ENCODE measurements around the gene SRPX2. TPM values are rescaled to one million over a fixed set of nuclear protein-coding genes. Genes with fewer than 3 reads are reported as not detected.

The SRPX2 gene
- total and polyA plus RNA-seq, 4 donors = 11.6 to 48.2 (median 28.6) TPM

DNA sequence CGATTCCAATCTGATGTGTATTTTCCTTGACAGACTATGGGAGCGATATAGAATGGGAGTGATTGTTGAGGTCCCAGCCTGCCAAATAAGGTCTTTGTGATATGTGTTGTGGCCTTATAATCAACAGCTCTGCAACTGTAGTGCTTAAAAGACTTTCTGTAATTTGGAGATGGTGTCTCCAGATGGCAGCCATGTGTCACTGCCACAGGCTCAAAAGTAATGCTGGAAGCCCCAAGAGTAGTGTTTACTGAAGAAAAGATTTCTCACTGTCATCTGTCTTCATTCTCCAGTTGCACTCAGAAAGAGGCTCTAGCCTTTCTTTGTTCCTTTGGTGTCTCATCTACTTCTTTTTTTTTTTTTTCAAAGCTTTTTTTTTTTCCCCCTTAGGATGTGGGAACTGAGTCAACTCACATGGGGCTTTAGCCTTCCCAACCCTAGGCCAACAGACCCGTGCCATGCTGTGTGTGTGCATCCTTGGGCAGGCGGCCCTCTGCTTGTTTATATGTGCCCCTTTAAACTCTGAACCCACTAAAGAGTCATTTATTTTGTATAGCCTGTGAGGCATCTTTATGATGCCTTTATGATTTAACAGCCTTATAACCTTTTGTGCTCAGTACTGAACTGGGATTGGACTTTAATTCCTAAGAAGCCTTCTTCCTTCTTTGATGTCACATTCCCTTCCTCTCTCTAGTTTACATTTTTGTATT lies 15.6 kb downstream of the SRPX2 start:
- Histone ChIP-seq H3K4me1 (ENCODE audit: control insufficient read depth in 1 of 2, insufficient read depth in 2 of 2, low read length in 2 of 2) (no peaks in the 10 kb centered on the region), H3K36me3 (ENCODE audit: control insufficient read depth in 1 of 2, insufficient read depth in 2 of 2, low read length in 1 of 2) (peaks cover 0 to 1% of the 10 kb centered on the region in 2 donors), H3K27ac (ENCODE audit: low read depth in 1 of 2, low read length in 2 of 2) (no peak overlapping the region), H3K4me3 (ENCODE audit: low read length in 2 of 2) (no peak overlapping the region), H3K9me3 (ENCODE audit: control insufficient read depth, low read length) (no peaks in the 10 kb centered on the region), H3K27me3 (ENCODE audit: control insufficient read depth in 1 of 2, insufficient read depth in 2 of 2, low read length in 1 of 2) (no peaks in the 10 kb centered on the region)
- 74 to 86% methylated on average over 4 of the region's 4 CpGs for WGBS, 2 donors
- ATAC-seq (ENCODE audit: low FRiP score) (no peak), DNase-seq (no peak)
- intact Hi-C loops (cut with DNase I) = no loop called here

DNA sequence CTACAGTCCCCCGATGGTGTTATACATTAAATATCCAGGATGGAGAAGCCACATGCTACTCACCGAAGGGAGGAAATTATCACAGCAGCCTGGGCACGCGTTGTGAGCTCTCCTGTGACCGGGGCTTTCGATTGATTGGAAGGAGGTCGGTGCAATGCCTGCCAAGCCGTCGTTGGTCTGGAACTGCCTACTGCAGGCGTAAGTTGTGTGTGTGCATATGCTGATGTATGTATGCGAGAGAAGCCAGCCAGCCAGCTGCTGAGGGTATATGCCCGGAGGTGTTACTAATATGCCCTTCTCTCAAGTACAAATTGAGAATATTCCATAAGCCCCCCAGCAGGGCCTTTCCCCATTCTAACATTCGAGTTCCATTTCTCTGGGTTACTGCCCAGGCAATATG lies 18.2 kb downstream of the SRPX2 start:
- H3K9me3 ChIP-seq (ENCODE audit: control insufficient read depth, low read length) = no peaks in the 10 kb centered on the region
- intact Hi-C loops (cut with DNase I) = no loop called here
- no peak for DNase-seq
- peaks cover 0 to 4% of the 10 kb centered on the region in 2 donors for H3K36me3 ChIP-seq (ENCODE audit: control insufficient read depth in 1 of 2, insufficient read depth in 2 of 2, low read length in 1 of 2)
- no peak for ATAC-seq (ENCODE audit: low FRiP score)
- no peaks in the 10 kb centered on the region for H3K4me1 ChIP-seq (ENCODE audit: control insufficient read depth in 1 of 2, insufficient read depth in 2 of 2, low read length in 2 of 2)
- H3K27me3 ChIP-seq (ENCODE audit: control insufficient read depth in 1 of 2, insufficient read depth in 2 of 2, low read length in 1 of 2) = no peaks in the 10 kb centered on the region
- no peak overlapping the region for H3K27ac ChIP-seq (ENCODE audit: low read depth in 1 of 2, low read length in 2 of 2)
- H3K4me3 ChIP-seq (ENCODE audit: low read length in 2 of 2) = no peak overlapping the region
- 88 to 94% methylated on average over 13 of the region's 13 CpGs for WGBS, 2 donors

DNA sequence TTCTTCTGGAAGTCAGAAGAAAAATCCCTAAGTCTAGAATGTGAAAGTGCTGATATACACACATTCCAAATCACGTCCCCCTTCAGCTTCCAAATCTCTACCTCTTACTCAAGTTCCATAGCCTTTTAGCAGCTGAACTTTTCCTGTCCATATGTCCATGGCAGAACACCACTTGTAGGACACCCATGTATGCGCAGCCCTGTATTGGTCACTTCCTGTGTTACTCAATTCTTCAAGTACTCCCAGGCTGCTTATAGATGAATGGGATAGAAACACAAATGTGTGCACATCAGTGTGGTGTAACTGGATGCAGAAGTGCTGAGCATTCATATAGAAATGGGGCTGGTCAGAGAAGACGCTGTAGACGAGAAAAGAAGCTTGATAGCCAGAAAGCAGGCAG lies 18.8 kb downstream of the SRPX2 start:
- intact Hi-C loops (cut with DNase I) = no loop called here
- no peaks in the 10 kb centered on the region for H3K27me3 ChIP-seq (ENCODE audit: control insufficient read depth in 1 of 2, insufficient read depth in 2 of 2, low read length in 1 of 2)
- no peak overlapping the region for H3K4me3 ChIP-seq (ENCODE audit: low read length in 2 of 2)
- DNase-seq (no peak), ATAC-seq (ENCODE audit: low FRiP score) (no peak)
- no peaks in the 10 kb centered on the region for H3K9me3 ChIP-seq (ENCODE audit: control insufficient read depth, low read length)
- no peak overlapping the region for H3K27ac ChIP-seq (ENCODE audit: low read depth in 1 of 2, low read length in 2 of 2)
- 78 to 82% methylated on average over 4 of the region's 4 CpGs for WGBS, 2 donors
- peaks cover 0 to 4% of the 10 kb centered on the region in 2 donors for H3K36me3 ChIP-seq (ENCODE audit: control insufficient read depth in 1 of 2, insufficient read depth in 2 of 2, low read length in 1 of 2)
- no peaks in the 10 kb centered on the region for H3K4me1 ChIP-seq (ENCODE audit: control insufficient read depth in 1 of 2, insufficient read depth in 2 of 2, low read length in 2 of 2)

- no peaks in the 10 kb centered on the region for H3K4me1 ChIP-seq (ENCODE audit: control insufficient read depth in 1 of 2, insufficient read depth in 2 of 2, low read length in 2 of 2)
- intact Hi-C loops (cut with DNase I) = no loop called here
- H3K27ac ChIP-seq (ENCODE audit: low read depth in 1 of 2, low read length in 2 of 2) = no peak overlapping the region
- 35 to 65% methylated on average over 2 of the region's 2 CpGs for WGBS, 2 donors
- no peak overlapping the region for H3K4me3 ChIP-seq (ENCODE audit: low read length in 2 of 2)
- DNase-seq (no peak), ATAC-seq (ENCODE audit: low FRiP score) (no peak)
- peaks cover 0 to 4% of the 10 kb centered on the region in 2 donors for H3K36me3 ChIP-seq (ENCODE audit: control insufficient read depth in 1 of 2, insufficient read depth in 2 of 2, low read length in 1 of 2)
- H3K9me3 ChIP-seq (ENCODE audit: control insufficient read depth, low read length) = no peaks in the 10 kb centered on the region
- no peaks in the 10 kb centered on the region for H3K27me3 ChIP-seq (ENCODE audit: control insufficient read depth in 1 of 2, insufficient read depth in 2 of 2, low read length in 1 of 2)
Measured at GRCh38 chrX:100663642-100664041, 19.6 kb downstream of the SRPX2 start.

DNA sequence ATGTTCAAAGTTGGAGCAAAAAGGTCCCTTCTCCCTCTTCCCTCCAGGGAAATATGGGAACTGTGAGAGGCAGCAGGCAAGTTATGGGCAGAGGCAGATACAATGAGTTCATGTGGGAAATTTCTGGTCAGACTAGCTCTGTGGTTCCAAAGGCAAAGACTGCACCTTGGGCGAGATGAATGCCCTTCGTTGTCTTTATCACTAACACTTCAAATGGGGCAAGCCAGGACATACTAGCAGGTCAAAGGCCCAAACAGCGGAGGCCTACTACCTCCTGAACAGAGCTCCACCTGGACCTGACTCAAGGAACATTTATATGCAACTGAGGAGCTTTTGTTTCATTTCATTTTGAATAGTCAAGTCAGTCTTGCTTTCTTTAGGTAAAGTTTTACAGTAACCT lies 29.0 kb downstream of the SRPX2 start:
- Histone ChIP-seq H3K4me3 (ENCODE audit: low read length in 2 of 2) (no peak overlapping the region), H3K4me1 (ENCODE audit: control insufficient read depth in 1 of 2, insufficient read depth in 2 of 2, low read length in 2 of 2) (no peaks in the 10 kb centered on the region), H3K27ac (ENCODE audit: low read depth in 1 of 2, low read length in 2 of 2) (no peak overlapping the region), H3K36me3 (ENCODE audit: control insufficient read depth in 1 of 2, insufficient read depth in 2 of 2, low read length in 1 of 2) (peaks cover 0 to 2% of the 10 kb centered on the region in 2 donors), H3K9me3 (ENCODE audit: control insufficient read depth, low read length) (no peaks in the 10 kb centered on the region), H3K27me3 (ENCODE audit: control insufficient read depth in 1 of 2, insufficient read depth in 2 of 2, low read length in 1 of 2) (no peaks in the 10 kb centered on the region)
- intact Hi-C loops (cut with DNase I) = loop anchor here in 1 of 2 donors (5.0 kb wide), 1 partner anchor 94 kb away; no protein-coding TSS in a partner anchor
- DNase-seq = no peak
- no peak for ATAC-seq (ENCODE audit: low FRiP score)
- 70 to 93% methylated on average over 3 of the region's 3 CpGs for WGBS, 2 donors

DNA sequence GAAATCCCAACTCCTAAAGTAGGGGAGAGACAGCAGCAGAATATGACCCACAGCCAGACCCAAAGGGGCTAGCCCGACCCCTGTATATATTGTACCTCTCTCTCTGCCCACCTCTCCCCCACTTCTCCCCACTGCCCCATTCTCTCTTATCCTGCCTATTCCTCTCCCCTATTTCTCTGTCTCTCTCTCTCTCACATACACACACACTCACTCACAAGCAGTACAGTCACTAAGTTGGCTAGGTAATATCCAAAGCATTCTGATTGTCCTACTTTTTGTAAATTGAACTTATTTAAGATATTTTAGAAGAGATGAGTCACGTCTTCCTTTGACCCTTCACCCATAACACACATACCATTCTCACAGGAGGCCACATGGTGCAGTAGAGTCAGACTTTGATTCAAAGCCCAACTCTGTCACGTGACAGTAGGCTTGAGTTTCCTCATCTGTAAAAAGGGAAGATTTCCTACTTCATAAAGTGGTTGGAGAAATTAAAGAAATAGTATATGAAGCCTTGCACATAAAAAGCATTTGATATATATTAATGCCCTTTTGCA lies 29.5 kb downstream of the SRPX2 start:
- no peak overlapping the region for H3K4me3 ChIP-seq (ENCODE audit: low read length in 2 of 2)
- WGBS, 2 donors = 40 to 83% methylated on average over 3 of the region's 3 CpGs
- peaks cover 0 to 2% of the 10 kb centered on the region in 2 donors for H3K36me3 ChIP-seq (ENCODE audit: control insufficient read depth in 1 of 2, insufficient read depth in 2 of 2, low read length in 1 of 2)
- H3K27me3 ChIP-seq (ENCODE audit: control insufficient read depth in 1 of 2, insufficient read depth in 2 of 2, low read length in 1 of 2) = no peaks in the 10 kb centered on the region
- no peaks in the 10 kb centered on the region for H3K4me1 ChIP-seq (ENCODE audit: control insufficient read depth in 1 of 2, insufficient read depth in 2 of 2, low read length in 2 of 2)
- intact Hi-C loops (cut with DNase I) = loop anchor here in 1 of 2 donors (5.0 kb wide), 1 partner anchor 94 kb away; no protein-coding TSS in a partner anchor
- no peak for DNase-seq
- H3K27ac ChIP-seq (ENCODE audit: low read depth in 1 of 2, low read length in 2 of 2) = no peak overlapping the region
- ATAC-seq (ENCODE audit: low FRiP score) = no peak
- no peaks in the 10 kb centered on the region for H3K9me3 ChIP-seq (ENCODE audit: control insufficient read depth, low read length)

DNA sequence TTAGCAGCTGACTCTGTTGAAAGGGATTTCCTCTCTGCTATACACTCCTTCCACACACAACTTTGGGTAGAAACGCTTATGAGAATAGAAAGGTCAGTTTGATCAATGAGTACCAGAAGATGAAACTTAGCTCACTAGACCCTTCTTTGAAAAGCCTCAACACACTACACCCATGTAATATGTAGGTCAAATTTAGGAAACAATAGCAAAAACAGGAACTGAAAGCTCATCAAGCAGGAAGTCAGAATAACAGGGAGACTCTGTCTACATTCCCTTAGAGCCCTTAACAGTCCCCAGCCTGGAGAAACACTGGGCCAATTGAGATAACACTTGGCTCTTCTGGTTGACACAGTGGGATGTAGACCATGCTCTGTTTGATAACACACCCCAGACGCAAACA lies 30.7 kb downstream of the SRPX2 start:
- Histone ChIP-seq H3K4me1 (ENCODE audit: control insufficient read depth in 1 of 2, insufficient read depth in 2 of 2, low read length in 2 of 2) (no peaks in the 10 kb centered on the region), H3K27ac (ENCODE audit: low read depth in 1 of 2, low read length in 2 of 2) (no peak overlapping the region), H3K4me3 (ENCODE audit: low read length in 2 of 2) (no peak overlapping the region), H3K36me3 (ENCODE audit: control insufficient read depth in 1 of 2, insufficient read depth in 2 of 2, low read length in 1 of 2) (no peaks in the 10 kb centered on the region), H3K9me3 (ENCODE audit: control insufficient read depth, low read length) (no peaks in the 10 kb centered on the region), H3K27me3 (ENCODE audit: control insufficient read depth in 1 of 2, insufficient read depth in 2 of 2, low read length in 1 of 2) (no peaks in the 10 kb centered on the region)
- ATAC-seq (ENCODE audit: low FRiP score) (no peak), DNase-seq (no peak)
- intact Hi-C loops (cut with DNase I) = loop anchor here in 1 of 2 donors (5.0 kb wide), 1 partner anchor 93 kb away; no protein-coding TSS in a partner anchor
- WGBS, 2 donors = 57 to 65% methylated on average over 2 of the region's 2 CpGs

GRCh38 chrX:100677611-100678181 lies 33.7 kb downstream of the SRPX2 start:
- no peaks in the 10 kb centered on the region for H3K27me3 ChIP-seq (ENCODE audit: control insufficient read depth in 1 of 2, insufficient read depth in 2 of 2, low read length in 1 of 2)
- no peaks in the 10 kb centered on the region for H3K4me1 ChIP-seq (ENCODE audit: control insufficient read depth in 1 of 2, insufficient read depth in 2 of 2, low read length in 2 of 2)
- ATAC-seq (ENCODE audit: low FRiP score) (no peak), DNase-seq (no peak)
- H3K36me3 ChIP-seq (ENCODE audit: control insufficient read depth in 1 of 2, insufficient read depth in 2 of 2, low read length in 1 of 2) = no peaks in the 10 kb centered on the region
- H3K9me3 ChIP-seq (ENCODE audit: control insufficient read depth, low read length) = no peaks in the 10 kb centered on the region
- H3K27ac ChIP-seq (ENCODE audit: low read depth in 1 of 2, low read length in 2 of 2) = no peak overlapping the region
- 15 to 31% methylated on average over 5 of the region's 5 CpGs for WGBS, 2 donors
- intact Hi-C loops (cut with DNase I) = no loop called here
- no peak overlapping the region for H3K4me3 ChIP-seq (ENCODE audit: low read length in 2 of 2)

- no peak overlapping the region for H3K4me3 ChIP-seq (ENCODE audit: low read length in 2 of 2)
- H3K9me3 ChIP-seq (ENCODE audit: control insufficient read depth, low read length) = no peaks in the 10 kb centered on the region
- H3K27me3 ChIP-seq (ENCODE audit: control insufficient read depth in 1 of 2, insufficient read depth in 2 of 2, low read length in 1 of 2) = no peaks in the 10 kb centered on the region
- WGBS, 2 donors = 13 to 28% methylated on average over 2 of the region's 2 CpGs
- no peak for DNase-seq
- H3K36me3 ChIP-seq (ENCODE audit: control insufficient read depth in 1 of 2, insufficient read depth in 2 of 2, low read length in 1 of 2) = no peaks in the 10 kb centered on the region
- no peak overlapping the region for H3K27ac ChIP-seq (ENCODE audit: low read depth in 1 of 2, low read length in 2 of 2)
- H3K4me1 ChIP-seq (ENCODE audit: control insufficient read depth in 1 of 2, insufficient read depth in 2 of 2, low read length in 2 of 2) = no peaks in the 10 kb centered on the region
- ATAC-seq (ENCODE audit: low FRiP score) = no peak
- intact Hi-C loops (cut with DNase I) = loop anchor here in 1 of 2 donors (10.0 kb wide), 1 partner anchor 604 kb away; no protein-coding TSS in a partner anchor
Measured at GRCh38 chrX:100680756-100681155, 36.8 kb downstream of the SRPX2 start.

Data from aorta (tissue), 5 donors.